Ramos (cell line): ENCODE results near the gene ABHD17C.

Experiments used
- in situ Hi-C: fragments of 300-500 bp; cut with MboI; formaldehyde crosslinking; loops from one replicate; pipeline ENCODE4 v1.14.3; 2022; ENCODE audit warnings: low sequenced_read_pairs; ENCODE audit not compliant: unreplicated experiment

The ABHD17C gene

DNA sequence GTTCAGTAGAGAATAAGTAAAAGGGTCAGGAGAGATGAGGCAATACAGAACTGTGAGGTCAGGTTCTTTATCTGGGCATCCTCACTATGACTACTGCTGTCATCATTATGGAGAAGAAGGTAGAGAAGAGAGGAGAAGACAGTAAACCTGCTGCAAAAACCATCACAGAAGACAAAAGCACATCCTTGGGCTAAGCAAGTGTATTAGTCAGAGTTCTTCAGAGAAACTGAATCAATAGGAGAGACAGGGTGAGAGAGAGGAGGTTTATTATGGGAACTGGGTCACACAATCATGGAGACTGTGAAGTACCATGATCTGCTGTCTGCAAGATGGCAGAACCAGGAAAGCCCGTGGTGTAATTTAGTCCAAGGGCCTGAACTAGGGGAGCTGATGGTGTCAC is 9.5 kb upstream of the ABHD17C start:
- in situ Hi-C loops: no loop called here

DNA sequence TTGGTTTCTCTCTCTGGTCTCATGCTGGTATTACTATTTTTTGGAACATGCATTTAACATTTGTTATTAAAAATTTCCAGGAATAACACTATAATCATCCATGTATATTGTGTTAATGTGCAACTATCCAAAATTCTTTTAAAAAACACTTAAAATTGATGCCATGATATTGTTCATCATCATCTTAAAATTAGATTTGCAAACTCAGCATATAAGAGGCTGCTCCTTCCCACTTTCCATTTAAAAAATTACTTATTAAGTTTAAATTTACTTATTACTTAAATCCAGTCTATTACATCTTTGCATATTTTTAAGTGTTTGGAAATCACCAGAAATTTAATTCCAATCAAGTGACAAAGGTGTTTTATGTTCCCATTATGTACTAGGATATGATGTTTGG is 5.8 kb upstream of the ABHD17C start:
- in situ Hi-C loops: no loop called here

DNA sequence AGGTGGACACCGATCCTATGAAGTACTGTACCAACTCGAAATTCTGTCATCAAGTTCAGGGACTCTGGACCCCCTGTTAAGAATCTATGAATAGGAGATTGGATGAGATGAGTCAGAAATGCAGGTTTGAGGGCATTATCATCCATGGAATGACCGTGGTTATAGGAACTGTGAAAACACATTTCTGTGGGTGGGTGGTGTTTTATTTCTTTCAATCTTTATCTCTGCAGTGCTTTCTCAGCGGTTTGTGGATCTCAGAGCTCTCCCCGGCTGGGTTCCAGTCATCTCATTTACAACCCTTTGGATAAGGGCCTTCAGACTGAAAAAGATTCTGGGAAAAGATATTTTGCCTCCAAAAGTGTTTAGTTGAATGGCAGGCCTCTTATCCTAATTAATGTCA is 5.4 kb upstream of the ABHD17C start:
- in situ Hi-C loops: no loop called here

DNA sequence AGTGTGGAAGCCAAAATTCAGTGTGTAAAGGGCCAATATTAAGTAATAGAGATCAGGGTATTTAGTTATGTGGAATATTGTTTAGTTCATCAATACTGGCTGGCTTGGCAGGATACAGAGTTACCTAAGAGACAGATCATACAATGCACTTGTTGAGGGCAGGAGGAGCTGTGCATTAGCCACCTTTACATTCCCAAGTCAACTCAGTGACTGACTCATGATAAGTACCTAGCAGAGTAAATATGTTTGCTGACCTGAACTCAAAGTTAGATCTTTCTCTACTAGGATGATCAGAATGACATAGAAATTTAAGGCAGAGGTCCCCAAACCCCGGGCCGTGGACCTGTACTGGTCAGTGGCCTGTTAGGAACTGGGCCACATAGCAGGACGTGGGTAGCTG is 3.5 kb upstream of the ABHD17C start:
- in situ Hi-C loops: no loop called here

DNA sequence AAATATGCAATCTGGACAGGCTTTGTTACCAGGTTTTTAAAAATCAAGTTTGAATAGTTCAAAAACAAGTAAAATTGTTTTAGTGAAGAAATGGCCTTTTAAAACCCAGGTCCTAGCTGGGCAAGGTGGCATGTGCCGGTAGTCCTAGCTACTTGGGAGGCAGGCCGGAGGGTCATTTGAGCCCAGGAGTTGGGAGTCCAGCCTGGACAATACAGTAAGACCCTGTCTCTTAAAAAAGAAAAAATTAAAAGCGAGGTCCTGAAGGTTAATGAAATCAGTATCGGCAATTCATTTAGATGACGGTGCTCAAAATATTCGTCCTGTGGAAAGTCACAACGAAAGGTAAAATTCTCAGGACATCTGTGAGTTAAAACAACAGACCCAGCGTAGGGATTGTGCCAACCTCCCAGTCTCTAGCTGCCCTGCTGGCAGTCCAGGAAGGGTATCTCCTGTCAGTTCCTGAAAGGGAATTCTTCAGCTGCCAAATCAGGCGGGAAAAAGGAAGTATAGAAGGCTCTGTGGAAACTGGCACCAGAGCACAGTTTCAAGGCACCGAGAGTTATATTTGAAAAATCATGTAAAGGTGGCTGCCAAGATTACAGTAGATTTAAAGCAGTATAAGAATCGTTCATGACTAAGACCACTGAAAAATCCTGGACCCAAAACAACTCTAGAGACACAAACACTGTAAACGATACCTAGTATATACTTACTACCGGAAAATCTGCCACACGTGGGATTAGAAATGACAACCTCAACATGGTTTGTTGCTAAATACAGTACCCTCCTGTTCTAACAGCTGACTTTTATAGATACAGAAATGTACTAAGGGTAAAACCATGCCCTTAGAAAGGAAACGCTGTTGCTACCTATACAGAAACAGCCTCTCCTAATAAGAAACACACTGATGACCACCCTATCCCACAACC is 1.2 kb upstream of the ABHD17C start:
- in situ Hi-C loops: no loop called here

DNA sequence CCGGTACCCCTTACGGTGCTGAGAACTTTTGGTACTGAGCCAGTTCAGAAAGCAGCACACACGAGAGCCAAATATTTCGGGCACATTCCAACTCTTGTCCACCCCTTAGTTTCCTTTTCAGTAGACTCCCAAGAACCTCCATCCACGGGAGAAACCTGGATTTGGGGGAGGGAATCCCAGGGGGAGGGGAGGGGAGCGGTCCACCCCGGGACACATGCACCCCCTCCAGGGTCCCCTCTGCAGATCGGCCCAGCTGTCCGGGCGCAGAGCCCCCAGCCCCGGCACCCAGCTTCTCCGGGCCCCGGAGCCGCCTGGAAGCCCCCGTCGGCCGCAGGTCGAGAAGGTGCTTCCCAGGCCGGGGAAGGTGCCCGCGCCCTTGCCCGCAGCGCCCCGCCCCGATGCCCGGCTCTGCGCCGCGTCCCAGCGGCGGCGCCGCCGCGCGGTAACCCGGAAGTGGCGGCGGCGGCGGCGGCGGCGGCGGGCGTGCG is 455 bp upstream of the ABHD17C start:
- in situ Hi-C loops: no loop called here

DNA sequence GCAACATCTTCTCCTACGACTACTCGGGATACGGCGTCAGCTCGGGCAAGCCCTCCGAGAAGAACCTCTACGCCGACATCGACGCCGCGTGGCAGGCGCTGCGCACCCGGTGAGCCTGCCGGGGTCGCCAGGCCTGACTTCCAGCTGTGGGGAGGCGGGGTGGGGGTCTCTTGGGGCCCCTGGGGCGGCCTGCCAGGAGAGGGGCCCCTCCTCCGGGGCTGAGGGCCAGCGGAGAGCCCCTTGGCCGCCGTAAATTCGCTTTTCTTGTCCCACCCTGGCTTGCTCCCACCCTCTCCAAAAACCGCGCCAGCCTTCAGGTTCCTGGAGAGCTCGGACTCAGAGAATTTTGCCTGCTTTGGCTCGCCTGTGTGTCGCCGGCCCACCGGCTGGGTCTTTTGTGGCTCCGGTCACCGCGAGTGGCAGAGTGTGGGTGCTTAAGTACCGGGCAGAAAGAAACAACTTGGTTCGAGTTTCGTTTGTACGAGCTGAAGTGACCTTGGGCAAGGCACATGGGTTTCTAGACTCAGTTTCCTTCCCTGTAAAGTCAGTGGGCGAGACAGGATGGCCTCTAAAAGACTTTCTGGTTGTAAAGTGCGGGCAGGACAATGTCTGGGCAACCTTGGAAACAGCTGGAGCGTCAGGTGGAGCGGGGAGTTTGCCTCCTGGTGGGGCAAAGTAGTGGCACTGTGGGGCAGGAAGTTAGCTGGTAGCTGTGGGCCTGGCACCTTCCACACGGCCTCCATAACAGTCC is 976 bp downstream of the ABHD17C start:
- in situ Hi-C loops: no loop called here

DNA sequence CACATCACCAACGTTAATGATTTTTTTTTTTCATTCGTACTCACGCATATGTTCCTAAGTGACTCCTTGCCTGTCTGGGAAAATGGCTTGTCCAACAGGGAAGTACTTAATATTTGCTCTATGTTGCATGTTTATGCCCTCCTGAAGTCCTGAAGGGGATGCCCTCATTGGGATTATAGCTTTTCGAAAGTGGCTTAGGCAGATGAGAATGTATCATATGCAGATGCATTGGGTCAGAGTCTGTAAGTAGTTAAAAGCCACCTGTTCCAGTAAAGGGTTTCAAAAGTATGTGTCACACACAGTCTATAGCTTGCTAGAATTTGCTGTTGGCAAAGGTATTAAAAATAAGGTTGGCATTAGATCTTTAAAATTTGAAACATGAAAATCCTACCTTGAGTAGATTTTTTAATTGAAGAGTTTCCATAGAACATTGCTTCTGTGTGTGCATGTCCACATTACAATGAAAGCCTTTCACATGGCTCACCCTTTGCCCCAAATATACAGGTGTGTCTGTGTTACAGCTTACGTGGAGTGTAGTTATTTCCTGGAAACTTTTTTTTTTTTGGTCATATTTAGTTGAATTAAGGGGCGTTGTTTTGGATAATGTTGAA is 2.1 kb downstream of the ABHD17C start:
- in situ Hi-C loops: no loop called here

DNA sequence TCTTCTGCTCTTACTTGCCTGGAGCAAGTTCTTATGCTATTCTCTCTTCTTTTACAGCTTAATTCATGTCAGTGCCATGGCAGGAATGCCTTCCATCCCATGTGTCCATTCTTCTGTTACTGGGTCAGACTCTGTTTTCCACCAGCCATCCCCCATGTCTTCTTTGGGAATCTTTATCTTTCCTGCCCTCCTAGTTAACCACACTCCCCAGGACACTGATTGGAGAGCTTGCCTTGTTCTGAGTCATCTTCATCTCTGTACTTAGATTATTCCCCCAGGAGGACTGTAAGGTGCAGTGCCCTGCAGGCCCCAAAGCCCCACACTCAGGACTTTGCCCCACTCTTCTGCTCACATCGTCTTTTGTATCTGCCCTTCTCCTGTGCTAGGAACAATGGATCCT is 3.6 kb downstream of the ABHD17C start:
- in situ Hi-C loops: no loop called here

DNA sequence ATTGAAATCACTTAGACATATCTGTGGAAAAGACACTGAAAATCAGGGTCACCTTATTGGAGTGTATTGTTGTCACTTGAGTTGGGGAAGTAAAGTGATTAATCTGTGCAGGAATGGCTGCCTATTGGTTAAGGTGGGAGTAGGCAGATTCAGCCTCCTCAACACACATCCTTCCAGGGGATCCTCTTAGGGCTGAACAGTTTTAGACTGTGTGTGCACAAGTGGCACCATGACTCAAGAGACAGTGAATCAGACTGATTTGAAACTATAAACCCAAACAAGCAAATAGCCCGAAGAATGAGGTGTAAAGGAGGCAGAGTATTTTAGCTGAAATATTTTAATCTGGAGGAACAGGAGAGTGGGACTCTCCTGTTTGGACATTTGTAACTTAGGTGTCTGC is 4.9 kb downstream of the ABHD17C start:
- in situ Hi-C loops: no loop called here

DNA sequence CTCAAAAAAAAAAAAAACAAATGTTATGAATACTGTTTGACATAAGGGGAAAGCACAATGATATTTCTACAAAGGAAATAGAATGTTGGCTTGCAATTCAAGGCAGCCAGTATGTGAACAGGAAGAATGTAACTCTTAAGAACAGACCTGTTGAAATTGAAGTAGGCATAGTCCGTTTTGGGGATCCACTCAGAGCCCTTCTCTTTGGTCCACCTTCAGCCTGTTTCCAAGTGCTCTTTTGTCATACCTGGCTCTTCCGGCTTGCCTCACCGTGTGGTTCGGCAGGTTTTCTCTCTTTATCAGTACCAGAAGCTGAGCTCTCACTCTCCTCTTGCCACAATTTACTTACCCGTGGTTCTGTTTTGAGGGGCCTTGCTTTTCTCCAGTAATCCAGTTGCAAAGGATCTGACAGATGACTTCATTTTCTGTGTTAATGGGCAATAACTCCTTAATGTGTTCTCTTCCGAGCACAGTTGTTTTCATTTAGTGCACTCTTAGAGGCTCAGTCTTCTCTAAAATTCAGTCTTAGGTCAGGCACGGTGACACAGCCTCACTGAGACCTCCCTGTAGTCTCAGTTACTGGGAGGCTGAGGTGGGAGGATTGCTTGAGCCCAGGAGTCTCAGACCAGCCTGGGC is 6.7 kb downstream of the ABHD17C start:
- in situ Hi-C loops: no loop called here

DNA sequence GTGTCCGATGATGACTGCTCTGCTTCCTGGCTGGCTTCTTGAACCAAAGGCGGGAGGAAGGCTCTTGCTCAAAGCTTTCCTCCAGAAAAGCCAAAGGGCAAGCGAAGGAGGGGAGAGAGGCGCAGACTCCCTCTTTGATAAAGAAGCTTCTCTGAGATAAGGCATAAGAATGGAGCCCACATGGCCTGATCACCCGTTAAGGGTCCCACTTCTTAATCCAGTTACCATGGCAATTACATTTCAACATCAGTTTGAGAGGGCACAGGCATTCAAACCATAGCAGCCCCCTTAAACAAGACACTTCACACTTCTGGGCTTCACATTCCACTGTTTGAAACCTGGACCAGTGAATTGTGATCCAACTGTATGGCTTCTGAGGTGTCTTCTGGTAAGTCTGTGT is 8.0 kb downstream of the ABHD17C start:
- in situ Hi-C loops: no loop called here

DNA sequence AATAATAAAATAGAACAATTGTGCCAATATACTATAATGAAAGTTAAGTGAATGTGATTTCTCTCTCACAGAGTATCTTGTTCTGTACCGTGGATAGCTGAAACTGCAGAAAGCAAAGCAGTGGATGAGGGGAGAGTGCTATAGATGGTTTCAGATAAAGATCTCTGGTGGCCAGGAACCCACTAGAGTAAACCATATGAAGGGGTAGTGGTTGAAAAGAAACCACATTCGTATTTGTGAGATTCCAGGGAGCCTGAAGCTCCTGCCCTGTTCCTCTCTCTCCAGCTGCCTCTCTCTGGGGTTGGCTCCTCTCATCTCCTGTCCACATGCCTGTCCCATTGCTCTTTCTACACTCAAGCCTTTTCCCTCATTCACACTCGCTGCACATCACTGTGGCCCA is 8.9 kb downstream of the ABHD17C start:
- in situ Hi-C loops: no loop called here

DNA sequence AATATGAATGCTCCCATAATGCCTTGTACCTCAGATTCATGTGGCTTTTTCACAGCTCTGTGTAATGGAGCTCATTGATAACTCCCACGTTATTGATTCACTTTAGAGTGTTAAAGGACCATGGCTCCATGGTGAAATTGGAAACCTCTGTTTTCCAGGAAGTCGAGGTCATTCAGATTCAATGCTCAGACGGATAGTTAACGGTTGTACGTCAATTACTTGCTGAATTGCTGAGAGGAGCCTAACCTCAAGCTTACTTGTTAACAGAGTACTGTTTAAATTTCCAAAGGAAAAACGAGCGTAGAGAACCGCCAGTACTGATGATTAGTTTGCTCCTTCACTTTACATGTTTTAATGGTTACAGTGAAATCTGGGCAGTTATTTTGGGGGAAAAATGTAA is 11.1 kb downstream of the ABHD17C start:
- in situ Hi-C loops: no loop called here

DNA sequence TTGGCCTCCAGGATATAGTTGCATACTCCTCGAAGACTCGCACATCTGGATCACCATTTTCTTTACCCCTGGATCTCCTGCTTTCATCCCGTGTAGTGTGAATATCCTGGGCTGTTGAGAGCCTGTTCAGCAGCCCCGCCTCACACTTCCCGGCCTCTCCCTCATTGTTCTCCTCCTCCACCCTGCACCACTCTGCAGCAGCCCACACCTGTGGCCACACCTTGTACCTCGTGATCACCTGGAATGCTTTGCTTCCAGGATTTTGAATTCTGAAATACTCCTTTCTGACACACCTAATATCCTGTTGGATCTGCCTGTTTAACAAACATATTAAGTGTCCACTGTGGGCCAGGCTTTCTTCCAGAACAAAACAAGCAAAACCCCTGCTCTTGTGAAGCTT is 14.4 kb downstream of the ABHD17C start:
- in situ Hi-C loops: no loop called here

DNA sequence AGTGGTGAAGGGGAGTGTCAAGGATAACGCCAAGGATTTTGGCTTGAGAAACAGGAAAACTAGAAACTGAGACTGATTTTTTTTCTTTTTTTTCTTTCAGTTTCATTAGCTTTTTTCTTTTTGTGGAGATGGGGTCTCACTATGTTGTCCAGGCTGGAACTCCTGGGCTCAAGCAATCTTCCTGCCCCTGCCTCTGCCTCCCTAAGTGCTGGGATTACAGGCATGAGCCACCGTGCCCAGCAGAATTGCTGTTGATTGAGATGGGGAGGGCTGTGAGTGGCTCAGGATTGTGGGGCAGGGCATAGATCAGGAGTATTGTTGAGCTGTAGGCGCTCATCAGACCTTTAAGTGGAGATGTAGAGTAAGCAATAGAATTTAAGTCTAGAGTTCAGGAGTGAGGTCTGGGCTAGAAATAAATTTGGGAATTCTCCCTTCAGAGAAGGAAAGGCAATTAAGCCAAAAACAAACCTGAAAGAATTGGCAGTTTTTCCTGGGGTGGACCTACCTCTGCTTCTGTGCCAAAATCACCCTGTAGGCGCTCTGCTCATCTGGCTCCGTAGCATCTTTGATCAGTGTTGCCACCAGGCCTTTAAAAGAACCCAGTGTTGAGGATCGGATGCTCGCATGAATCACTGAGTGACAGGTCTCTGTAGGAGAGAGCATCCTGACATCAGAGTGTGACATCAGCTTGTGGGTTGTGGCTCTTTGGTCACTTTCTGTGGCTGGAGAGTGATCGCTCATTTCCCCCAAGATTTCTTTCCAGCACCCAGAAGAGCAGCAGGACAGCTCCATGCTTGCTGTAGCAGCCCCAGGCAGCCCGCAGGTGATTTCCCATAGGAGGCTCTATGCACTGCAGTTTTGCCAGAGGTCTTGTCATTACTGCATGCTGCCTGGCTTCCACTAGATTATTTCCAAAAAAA is 15.8 kb downstream of the ABHD17C start:
- in situ Hi-C loops: no loop called here

DNA sequence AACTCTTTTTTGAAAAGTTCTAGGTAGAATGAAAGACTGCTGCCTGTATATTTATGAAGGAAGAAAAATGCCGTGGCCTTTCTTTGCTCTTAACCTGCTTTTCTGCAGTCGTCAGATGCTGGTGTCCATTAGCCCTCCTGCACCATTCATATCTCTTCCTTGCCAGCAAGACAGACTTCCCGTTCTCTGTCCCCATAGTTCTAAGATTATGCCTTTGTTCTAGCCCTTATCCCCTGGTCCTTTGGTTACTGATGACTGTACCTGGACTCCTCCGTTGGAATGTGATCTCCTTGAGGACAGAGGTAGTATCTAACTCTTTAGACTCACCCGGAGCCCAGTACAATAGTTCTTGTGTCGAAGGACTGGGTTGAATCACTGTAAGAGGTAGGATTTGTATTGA is 16.8 kb downstream of the ABHD17C start:
- in situ Hi-C loops: no loop called here

DNA sequence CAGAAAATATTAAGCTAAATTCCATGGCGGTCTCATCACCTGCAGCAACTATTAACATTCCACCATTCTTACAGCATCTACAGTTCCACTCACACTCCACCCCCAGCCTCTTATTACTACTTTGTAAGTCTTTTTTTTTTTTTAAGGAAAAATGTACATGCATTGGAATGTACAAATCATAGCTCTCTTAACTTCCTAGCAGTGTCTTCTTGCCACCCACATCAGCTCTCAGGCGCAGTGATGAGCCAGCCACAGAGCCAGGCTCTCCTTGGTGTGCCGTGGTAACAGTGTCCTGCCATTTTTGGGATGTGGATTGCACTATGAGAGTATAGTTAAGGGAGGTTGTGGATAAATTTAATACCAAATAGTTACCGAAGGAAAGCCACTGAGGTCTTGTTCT is 17.8 kb downstream of the ABHD17C start:
- in situ Hi-C loops: no loop called here

DNA sequence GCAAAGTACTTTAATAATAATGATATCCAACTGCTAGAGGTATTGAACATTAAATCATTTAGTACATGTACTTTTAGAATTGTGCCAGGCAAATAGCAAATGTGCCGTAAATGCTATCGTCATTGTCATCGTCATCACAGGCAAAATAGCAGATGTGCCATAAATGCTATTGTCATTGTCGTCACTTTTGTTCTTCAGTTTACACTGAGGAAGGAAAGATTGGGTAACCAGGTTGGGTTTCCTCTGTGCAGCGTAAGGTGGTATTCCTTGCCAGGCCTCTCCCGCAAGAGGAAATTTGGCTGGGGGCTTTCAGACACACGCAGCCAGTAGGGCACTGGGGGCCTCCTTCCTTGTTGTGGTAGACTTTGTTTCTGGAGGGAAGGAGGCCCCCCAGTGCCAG is 26.4 kb downstream of the ABHD17C start:
- in situ Hi-C loops: no loop called here

DNA sequence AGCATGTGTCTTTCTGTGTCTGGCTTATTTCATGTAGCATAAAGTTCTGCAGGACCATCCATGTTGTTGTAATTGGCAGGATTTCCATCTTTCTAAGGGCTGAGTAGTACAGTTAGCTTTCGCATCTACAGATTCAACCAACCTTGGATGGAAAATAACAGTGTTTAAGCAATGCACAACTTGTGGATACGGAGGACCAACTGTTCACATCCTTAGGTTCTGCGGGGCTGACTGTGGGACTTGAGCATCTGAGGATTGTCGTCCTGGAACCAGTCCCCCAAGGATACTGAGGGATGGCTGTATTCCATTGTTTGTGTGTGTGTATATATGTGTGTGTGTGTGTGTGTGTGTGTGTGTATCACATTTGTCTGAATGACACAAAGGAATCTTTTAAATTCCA is 27.7 kb downstream of the ABHD17C start:
- in situ Hi-C loops: no loop called here
